ENCODE measurements around the gene TLE3.

GRCh38 chr15:70048198-70048565 is 49.5 kb downstream of the TLE3 start:
- TF ChIP-seq CTCF (IDR thresholded peaks at IDR 0.05) (no peak), MAX (IDR thresholded peaks at IDR 0.05; ENCODE audit: low read depth) (no peak), ZBTB33 (IDR thresholded peaks at IDR 0.05; ENCODE audit: borderline replicate concordance, low read depth) (no peak), RAD21 (IDR thresholded peaks at IDR 0.05; ENCODE audit: low read length) (no peak), USF2 (IDR thresholded peaks at IDR 0.05; ENCODE audit: borderline replicate concordance, low read depth, low read length) (no peak), RFX5 (IDR thresholded peaks at IDR 0.05; ENCODE audit: low read length) (no peak), YY1 (IDR thresholded peaks at IDR 0.05; ENCODE audit: low read depth) (no peak), GABPA (IDR thresholded peaks at IDR 0.05; ENCODE audit: low read depth) (no peak), TCF12 (IDR thresholded peaks at IDR 0.05) (no peak), JUND (IDR thresholded peaks at IDR 0.05) (no peak)
